HG02884 (cell line): ENCODE measurements around the gene DNAJB5.
"Not testable (repeated sequence)": the region's sequence is repeated elsewhere in the genome, so short reads cannot be mapped to it uniquely, and the experiment has no call there.

Experiments
- ATAC-seq: cut with Tn5 transposase; IDR thresholded peaks from one replicate; pipeline ENCODE4 v1.9.1; 2021; ENCODE audit warnings: mild to moderate bottlenecking, moderate library complexity; ENCODE audit not compliant: unreplicated experiment

Gene DNAJB5

DNA sequence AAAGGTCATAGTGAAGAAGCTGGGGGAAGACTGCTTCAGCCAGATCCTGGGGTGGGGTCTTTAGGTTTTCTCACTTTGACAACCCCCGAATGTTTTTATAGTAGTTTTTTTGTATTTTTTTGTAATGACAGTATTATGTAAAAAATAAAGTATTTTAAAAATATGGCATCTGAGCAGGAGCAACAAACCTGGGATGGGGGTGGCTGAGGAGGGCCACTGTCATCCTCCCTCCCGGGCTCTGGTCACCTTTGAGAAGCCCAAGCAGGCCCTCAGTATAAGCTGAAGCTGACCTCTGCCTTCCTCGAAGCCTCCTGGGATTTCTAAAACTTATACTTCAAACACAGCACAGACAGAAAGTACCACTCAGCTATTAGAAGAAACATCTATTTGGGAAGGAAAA is 8.7 kb downstream of the DNAJB5 start:
- no peak for ATAC-seq

- no peak for ATAC-seq
Measured at GRCh38 chr9:34999576-34999975, 10.0 kb downstream of the DNAJB5 start.

DNA sequence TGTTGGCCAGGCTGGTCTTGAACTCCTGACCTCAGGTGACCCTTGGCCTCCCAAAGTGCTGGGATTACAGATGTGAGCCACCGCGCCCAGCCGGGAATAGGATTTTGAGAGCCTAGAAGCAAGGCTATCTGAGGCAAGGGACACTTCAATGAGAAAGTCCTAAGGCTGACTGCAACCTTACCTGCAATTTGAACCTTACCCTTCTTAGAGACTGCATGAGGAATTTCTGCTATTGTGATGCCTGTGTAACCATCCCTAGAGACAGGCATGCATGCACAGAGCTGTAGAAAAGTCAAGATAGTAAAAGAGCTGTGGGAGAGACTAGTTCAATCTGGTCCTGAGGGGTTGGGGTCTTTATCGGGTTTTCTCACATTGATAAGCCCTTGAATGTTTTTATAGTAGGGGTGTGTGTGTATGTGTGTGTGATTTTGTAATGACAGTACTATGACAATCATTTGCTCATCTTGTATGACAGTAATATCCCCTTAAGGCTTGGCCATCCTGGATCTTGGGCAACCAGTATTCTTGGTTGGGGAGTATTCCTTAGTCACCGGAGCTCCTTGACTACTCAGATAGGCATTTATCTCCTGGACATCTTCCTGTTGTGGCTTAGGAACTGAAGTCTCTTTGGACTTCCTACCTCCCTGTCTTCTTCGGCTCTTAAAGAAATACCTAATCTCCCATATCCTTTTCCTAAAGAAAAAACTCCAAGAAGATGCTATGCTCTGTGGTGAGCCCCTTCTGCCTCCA is 11.2 kb downstream of the DNAJB5 start:
- ATAC-seq, result no peak

GRCh38 chr9:35001285-35001677 is 11.7 kb downstream of the DNAJB5 start:
- ATAC-seq, result no peak

DNA sequence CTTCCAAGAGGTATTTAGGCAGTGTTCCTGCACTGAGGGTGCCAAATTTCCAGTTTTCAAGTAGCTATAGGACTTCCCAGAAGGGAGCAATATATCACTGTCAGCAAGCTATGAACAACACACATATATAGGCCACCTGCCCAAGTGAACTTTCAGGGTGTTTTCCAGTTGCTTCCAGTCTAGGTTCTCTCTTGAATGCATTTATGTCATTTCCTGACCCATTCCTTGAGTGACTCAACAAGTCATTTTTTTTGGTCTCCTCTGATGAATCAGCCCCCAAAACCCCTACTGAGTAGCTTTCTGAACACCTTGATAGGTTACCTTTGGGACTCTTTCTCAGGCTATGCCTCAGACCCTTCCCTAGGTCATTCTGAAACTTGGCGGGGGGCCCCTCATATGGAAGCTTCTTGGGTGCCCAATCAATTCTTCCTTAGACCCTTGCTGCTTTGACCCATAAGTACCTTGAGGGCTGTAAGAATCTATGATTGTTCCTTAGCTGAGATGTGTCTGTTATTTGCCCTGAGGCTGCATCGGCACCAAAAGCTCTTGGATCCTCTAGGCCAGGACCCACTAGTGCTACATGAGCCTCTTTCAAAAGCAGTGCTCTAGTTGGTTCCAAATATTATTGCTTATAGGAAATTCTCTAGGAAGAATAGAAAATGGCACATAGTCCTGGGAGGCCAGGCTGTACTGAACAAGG is 12.4 kb downstream of the DNAJB5 start:
- no peak for ATAC-seq

DNA sequence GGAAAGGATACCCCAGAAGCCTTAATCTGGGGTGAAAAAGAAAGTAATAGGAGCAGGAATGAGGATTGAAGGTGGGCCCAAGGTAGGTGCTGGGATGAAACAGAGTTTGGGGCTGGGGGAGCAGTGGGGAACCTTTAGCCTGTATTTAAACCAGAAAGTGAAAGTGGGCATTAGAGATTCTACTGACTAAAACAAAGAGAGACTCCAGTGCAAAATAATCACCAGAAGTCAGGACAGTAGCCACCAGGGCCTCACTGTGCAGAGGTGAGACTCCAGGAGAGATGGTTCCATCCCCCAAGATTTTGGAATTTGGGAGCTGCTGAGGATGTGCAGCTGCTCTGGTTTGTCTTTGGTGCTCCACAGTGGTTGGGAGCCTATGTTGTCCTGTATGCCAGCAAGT is 13.1 kb downstream of the DNAJB5 start:
- no peak for ATAC-seq

DNA sequence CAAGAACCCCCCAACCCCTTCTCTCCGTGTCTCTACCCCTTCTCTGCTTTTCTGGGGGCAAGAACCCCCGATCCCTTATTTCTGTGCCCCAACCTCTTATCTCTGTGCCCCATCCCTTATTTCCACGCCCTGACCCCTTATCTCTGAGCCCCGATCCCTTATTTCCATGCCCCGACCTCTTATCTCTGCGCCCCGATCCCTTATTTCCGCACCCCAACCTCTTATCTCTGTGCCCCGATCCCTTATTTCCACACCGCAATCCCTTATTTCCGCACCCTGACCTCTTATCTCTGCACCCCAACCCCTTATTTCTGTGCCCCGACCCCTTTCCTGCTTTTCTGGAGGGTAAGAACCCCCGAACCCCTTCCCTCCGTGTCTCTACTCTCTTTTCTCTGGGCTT is 14.8 kb downstream of the DNAJB5 start:
- ATAC-seq, result not testable (repeated sequence)

DNA sequence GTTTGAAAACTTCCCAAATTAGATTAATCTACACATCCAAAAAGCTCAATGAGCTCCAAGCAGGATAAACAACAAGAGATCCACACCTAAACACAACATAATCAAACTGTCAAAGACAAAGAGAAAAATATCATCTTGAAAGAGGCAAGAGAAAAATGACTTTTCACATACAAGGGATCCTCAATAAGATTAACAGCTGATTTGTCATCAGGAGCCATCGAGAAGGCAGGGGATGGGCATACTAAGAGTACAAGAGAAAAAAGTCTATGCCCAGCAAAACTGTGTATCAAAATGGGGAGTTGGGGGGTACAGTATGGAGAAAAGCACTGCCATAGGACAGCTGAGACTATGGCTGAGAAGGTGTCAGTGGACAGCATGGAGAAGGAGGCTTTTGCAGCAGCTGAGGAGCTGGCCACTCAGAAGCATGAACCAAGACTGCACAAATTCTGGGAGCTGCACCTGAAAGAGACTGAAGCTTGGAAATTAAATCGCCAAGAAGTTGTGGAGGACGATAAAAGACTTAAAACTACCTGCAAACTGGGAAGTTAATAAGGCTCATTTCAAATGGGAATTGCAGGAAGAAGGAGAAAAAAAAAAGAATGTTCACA is 20.9 kb downstream of the DNAJB5 start:
- ATAC-seq, result no peak

GRCh38 chr9:35014517-35014916 is 25.0 kb downstream of the DNAJB5 start:
- no peak for ATAC-seq

GRCh38 chr9:35023443-35023842 is 33.9 kb downstream of the DNAJB5 start:
- not testable (repeated sequence) for ATAC-seq

- no peak for ATAC-seq
Measured at GRCh38 chr9:35026671-35027070, 37.1 kb downstream of the DNAJB5 start.

DNA sequence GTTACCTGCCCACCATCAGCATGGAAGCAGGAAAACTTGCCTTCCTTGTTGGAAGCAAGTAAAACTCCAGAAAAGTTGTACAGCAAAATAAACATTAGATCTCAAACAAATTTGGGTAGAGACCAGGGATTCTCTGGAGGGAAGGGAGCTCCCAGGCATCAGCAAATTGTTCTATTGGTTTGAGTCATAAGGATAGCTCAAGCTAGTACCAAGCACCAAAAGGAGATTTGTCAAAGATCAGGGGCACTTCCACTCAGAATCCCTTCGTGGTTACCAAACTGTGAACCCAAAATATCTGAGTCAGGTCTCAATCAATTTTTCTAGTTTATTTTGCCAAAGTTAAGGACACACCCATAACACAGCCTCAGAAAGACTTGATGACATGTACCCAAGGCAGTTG is 37.8 kb downstream of the DNAJB5 start:
- ATAC-seq, result no peak

- ATAC-seq, result no peak
Measured at GRCh38 chr9:35027860-35028259, 38.3 kb downstream of the DNAJB5 start.

DNA sequence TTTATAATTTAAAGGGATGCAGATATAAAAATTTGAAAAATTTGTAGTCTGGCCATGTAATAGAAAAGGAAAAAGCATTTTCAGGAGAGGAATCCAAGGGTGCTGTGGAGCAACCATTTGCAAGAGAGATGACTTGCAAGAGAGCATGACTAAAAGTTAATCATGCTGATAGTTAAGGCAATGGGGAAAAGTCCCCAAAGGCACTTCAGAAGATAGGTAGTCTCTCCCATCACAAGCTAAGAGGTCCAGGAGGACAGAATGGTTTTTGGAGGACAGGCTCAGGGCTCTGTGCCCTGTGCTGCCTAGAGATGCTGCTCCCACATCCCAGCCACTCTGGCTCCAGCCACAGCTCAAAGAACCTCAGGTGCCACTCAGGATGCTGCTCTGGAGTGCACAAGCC is 38.8 kb downstream of the DNAJB5 start:
- no peak for ATAC-seq

- ATAC-seq, result no peak
Measured at GRCh38 chr9:35029241-35029640, 39.7 kb downstream of the DNAJB5 start.

DNA sequence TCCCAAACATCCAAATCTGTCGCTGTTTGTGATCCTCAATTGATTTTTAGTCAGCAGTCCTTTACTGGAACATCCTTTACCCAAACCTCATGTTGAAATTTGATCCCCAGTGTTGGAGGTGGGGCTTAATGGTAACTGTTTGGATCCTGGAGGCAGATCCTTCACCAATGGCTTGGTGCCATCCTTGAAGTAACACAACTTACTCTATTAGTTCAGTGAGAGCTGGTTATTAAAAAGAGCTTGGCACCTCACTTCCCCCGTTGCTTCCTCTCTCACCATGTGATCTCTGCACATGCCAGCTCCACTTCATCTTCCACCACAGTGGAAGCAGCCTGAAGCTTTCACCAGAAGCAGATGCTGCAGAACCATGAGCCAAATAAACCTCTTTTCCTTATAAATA is 40.3 kb downstream of the DNAJB5 start:
- ATAC-seq, result no peak

GRCh38 chr9:35033101-35033500 is 43.6 kb downstream of the DNAJB5 start:
- ATAC-seq, result no peak

- ATAC-seq, result no peak
Measured at GRCh38 chr9:35035851-35036701, 46.5 kb downstream of the DNAJB5 start.

- no peak for ATAC-seq
Measured at GRCh38 chr9:35042081-35042604, 52.6 kb downstream of the DNAJB5 start.

DNA sequence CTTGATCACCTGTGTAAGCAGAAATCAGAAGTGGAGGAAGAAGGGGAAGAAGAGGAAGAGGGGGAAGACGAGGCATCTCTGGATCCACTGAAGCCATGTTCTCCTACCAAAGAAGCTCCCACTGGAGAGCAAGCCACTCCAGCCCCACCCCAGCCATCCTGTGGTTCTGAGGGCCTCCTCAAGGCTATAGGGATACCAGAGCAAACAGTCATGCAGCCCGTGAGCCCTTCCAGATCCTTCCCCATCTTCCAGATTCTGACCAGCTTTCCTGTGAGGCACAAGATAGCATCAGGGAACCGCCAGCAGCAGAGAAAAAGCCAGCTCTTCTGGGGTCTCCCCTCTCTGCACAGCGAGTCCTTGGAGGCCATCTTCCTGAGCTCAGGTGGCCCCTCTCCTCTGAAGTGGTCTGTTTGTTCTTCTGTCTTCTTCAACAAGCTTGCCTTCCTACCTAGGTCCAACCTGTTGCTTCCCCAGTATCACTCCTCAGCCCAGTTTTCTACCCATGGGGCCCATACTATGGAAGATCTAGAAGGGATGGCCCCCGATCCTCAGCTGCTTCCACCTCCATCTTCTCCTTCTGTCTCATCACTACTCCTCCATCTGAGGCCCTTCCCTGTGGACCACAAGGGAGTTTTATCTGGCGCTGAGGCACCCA is 53.5 kb downstream of the DNAJB5 start:
- no peak for ATAC-seq
